ENCODE results near the gene PLK3.

DNA sequence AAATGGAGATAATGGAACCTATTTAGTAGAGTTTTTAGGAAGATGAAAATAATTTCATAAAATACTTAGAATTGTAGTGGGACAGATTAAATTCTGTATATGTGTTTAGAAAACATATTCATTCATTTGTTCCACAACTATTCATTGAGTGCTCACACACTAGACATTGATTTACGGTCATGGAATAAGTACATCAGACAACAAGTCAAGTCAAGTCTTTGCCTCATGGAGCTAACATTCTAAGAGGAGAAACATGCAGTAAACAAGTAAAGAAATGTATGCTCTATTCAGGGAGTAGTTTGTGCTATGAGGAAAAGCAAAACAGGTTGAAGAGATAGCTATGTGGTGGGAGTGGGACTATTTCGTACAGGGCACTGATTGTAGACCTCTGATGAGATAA, 17.1 kb downstream of the PLK3 start:
- TF ChIP-seq, protein P1, sequence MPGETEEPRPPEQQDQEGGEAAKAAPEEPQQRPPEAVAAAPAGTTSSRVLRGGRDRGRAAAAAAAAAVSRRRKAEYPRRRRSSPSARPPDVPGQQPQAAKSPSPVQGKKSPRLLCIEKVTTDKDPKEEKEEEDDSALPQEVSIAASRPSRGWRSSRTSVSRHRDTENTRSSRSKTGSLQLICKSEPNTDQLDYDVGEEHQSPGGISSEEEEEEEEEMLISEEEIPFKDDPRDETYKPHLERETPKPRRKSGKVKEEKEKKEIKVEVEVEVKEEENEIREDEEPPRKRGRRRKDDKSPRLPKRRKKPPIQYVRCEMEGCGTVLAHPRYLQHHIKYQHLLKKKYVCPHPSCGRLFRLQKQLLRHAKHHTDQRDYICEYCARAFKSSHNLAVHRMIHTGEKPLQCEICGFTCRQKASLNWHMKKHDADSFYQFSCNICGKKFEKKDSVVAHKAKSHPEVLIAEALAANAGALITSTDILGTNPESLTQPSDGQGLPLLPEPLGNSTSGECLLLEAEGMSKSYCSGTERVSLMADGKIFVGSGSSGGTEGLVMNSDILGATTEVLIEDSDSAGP (CRISPR knock-in tag; IDR thresholded peaks at IDR 0.05) = no peak
- TF ChIP-seq BHLHE40 (IDR thresholded peaks at IDR 0.05; ENCODE audit: low read length) (no peak), ZKSCAN8 (CRISPR knock-in tag; IDR thresholded peaks at IDR 0.05) (no peak), NFIC (IDR thresholded peaks at IDR 0.05) (no peak), ELF1 (tag; IDR thresholded peaks at IDR 0.05) (no peak), CHD4 (IDR thresholded peaks at IDR 0.05; ENCODE audit: insufficient read depth, insufficient replicate concordance, low read depth, low read length, poor library complexity, severe bottlenecking) (no peak)
- TF ChIP-seq, protein P2, sequence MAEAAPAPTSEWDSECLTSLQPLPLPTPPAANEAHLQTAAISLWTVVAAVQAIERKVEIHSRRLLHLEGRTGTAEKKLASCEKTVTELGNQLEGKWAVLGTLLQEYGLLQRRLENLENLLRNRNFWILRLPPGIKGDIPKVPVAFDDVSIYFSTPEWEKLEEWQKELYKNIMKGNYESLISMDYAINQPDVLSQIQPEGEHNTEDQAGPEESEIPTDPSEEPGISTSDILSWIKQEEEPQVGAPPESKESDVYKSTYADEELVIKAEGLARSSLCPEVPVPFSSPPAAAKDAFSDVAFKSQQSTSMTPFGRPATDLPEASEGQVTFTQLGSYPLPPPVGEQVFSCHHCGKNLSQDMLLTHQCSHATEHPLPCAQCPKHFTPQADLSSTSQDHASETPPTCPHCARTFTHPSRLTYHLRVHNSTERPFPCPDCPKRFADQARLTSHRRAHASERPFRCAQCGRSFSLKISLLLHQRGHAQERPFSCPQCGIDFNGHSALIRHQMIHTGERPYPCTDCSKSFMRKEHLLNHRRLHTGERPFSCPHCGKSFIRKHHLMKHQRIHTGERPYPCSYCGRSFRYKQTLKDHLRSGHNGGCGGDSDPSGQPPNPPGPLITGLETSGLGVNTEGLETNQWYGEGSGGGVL (CRISPR knock-in tag; IDR thresholded peaks at IDR 0.05) = no peak
- TF ChIP-seq, protein P3, sequence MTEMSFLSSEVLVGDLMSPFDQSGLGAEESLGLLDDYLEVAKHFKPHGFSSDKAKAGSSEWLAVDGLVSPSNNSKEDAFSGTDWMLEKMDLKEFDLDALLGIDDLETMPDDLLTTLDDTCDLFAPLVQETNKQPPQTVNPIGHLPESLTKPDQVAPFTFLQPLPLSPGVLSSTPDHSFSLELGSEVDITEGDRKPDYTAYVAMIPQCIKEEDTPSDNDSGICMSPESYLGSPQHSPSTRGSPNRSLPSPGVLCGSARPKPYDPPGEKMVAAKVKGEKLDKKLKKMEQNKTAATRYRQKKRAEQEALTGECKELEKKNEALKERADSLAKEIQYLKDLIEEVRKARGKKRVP (CRISPR knock-in tag; IDR thresholded peaks at IDR 0.05) = no peak
- TF ChIP-seq, protein P4, sequence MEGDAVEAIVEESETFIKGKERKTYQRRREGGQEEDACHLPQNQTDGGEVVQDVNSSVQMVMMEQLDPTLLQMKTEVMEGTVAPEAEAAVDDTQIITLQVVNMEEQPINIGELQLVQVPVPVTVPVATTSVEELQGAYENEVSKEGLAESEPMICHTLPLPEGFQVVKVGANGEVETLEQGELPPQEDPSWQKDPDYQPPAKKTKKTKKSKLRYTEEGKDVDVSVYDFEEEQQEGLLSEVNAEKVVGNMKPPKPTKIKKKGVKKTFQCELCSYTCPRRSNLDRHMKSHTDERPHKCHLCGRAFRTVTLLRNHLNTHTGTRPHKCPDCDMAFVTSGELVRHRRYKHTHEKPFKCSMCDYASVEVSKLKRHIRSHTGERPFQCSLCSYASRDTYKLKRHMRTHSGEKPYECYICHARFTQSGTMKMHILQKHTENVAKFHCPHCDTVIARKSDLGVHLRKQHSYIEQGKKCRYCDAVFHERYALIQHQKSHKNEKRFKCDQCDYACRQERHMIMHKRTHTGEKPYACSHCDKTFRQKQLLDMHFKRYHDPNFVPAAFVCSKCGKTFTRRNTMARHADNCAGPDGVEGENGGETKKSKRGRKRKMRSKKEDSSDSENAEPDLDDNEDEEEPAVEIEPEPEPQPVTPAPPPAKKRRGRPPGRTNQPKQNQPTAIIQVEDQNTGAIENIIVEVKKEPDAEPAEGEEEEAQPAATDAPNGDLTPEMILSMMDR (IDR thresholded peaks at IDR 0.05 in 2 of 3, conservative IDR thresholded peaks at IDR 0.05 in 1 of 3; ENCODE audit: insufficient read depth in 2 of 3, low read depth in 1 of 3, low read length in 3 of 3) = no peak
- TF ChIP-seq, protein P5, sequence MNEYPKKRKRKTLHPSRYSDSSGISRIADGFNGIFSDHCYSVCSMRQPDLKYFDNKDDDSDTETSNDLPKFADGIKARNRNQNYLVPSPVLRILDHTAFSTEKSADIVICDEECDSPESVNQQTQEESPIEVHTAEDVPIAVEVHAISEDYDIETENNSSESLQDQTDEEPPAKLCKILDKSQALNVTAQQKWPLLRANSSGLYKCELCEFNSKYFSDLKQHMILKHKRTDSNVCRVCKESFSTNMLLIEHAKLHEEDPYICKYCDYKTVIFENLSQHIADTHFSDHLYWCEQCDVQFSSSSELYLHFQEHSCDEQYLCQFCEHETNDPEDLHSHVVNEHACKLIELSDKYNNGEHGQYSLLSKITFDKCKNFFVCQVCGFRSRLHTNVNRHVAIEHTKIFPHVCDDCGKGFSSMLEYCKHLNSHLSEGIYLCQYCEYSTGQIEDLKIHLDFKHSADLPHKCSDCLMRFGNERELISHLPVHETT (CRISPR knock-in tag; conservative IDR thresholded peaks at IDR 0.05 in 1 of 2, IDR thresholded peaks at IDR 0.05 in 1 of 2) = no peak
